Measurements from ENCODE around the gene LPCAT1. TPM values are rescaled to one million over a fixed set of nuclear protein-coding genes. Genes with fewer than 3 reads are reported as not detected.

LPCAT1 gene
- total and polyA plus RNA-seq, 2 experiments from 2014 or later = 78.0 to 255 TPM

DNA sequence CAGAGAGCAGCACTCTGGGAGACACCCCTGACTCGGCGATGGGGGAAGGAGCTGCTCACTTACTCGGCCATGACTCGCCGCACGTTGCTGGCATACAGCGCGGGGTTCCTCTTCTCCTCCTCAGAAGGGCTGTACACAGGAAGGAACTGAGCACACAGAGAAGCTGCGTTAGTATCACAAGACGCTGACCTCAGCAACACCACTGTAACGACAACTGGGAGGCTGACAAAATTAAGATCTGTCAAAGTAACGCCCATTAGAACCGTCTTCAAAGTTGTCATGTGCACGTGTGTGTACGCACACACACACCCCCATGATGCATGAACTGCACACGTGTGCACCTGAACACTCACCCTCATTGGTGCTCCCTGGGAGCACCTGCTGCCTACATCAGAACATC, 46.4 kb downstream of the LPCAT1 start:
- Histone ChIP-seq H2AFZ (no peak overlapping the region), H3K9me2 (ENCODE audit: insufficient read depth) (no peaks in the 10 kb centered on the region), H4K20me1 (replicated peaks; ENCODE audit: insufficient read depth) (peaks cover 9% of the 10 kb centered on the region; the same call in 1 of the 2 replicates), H3K4me1 (ENCODE audit: insufficient read depth) (no peaks in the 10 kb centered on the region), H3K4me3 (no peak overlapping the region), H3K27ac (ENCODE audit: low read depth) (no peak overlapping the region), H3K27me3 (ENCODE audit: insufficient read depth) (no peaks in the 10 kb centered on the region), H3K4me2 (no peak overlapping the region), H3K36me3 (ENCODE audit: insufficient read depth) (peaks cover 28% of the 10 kb centered on the region), H3F3A (replicated peaks; ENCODE audit: low read depth) (peaks cover 12% of the 10 kb centered on the region; the same call in 1 of the 2 replicates), H3K79me2 (replicated peaks; ENCODE audit: insufficient read depth) (peaks cover 11% of the 10 kb centered on the region; the same call in 1 of the 2 replicates)
- TF ChIP-seq EZH2 (IDR thresholded peaks at IDR 0.05; ENCODE audit: low read depth, unreplicated experiment) = no peak
- no peak for TF ChIP-seq ZNF114 (CRISPR knock-in tag; IDR thresholded peaks at IDR 0.05)
- TF ChIP-seq, protein P1, sequence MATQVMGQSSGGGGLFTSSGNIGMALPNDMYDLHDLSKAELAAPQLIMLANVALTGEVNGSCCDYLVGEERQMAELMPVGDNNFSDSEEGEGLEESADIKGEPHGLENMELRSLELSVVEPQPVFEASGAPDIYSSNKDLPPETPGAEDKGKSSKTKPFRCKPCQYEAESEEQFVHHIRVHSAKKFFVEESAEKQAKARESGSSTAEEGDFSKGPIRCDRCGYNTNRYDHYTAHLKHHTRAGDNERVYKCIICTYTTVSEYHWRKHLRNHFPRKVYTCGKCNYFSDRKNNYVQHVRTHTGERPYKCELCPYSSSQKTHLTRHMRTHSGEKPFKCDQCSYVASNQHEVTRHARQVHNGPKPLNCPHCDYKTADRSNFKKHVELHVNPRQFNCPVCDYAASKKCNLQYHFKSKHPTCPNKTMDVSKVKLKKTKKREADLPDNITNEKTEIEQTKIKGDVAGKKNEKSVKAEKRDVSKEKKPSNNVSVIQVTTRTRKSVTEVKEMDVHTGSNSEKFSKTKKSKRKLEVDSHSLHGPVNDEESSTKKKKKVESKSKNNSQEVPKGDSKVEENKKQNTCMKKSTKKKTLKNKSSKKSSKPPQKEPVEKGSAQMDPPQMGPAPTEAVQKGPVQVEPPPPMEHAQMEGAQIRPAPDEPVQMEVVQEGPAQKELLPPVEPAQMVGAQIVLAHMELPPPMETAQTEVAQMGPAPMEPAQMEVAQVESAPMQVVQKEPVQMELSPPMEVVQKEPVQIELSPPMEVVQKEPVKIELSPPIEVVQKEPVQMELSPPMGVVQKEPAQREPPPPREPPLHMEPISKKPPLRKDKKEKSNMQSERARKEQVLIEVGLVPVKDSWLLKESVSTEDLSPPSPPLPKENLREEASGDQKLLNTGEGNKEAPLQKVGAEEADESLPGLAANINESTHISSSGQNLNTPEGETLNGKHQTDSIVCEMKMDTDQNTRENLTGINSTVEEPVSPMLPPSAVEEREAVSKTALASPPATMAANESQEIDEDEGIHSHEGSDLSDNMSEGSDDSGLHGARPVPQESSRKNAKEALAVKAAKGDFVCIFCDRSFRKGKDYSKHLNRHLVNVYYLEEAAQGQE (IDR thresholded peaks at IDR 0.05; ENCODE audit: unreplicated experiment) = no peak
- TF ChIP-seq, protein P2, sequence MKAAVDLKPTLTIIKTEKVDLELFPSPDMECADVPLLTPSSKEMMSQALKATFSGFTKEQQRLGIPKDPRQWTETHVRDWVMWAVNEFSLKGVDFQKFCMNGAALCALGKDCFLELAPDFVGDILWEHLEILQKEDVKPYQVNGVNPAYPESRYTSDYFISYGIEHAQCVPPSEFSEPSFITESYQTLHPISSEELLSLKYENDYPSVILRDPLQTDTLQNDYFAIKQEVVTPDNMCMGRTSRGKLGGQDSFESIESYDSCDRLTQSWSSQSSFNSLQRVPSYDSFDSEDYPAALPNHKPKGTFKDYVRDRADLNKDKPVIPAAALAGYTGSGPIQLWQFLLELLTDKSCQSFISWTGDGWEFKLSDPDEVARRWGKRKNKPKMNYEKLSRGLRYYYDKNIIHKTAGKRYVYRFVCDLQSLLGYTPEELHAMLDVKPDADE (IDR thresholded peaks at IDR 0.05) = no peak
- no peak for TF ChIP-seq NANOG (IDR thresholded peaks at IDR 0.05; ENCODE audit: borderline replicate concordance)
- TF ChIP-seq EZH2phosphoT487 (IDR thresholded peaks at IDR 0.05; ENCODE audit: unreplicated experiment) = no peak
- Mint-ChIP-seq H3K9me3 (no peaks in the 10 kb centered on the region; the same call in 2 of the 3 replicates), H3K4me1 (peaks cover 5% of the 10 kb centered on the region; the same call in 1 of the 3 replicates), H3K27me3 (ENCODE audit: insufficient read depth, low read depth, poor library complexity) (peaks cover 16% of the 10 kb centered on the region), H3K4me3 (no peak overlapping the region), H3K36me3 (ENCODE audit: low read depth) (peaks cover 71% of the 10 kb centered on the region), H3K27ac (no peak overlapping the region)
- ATAC-seq = no peak
- no peak for DNase-seq (ENCODE audit: low spot score)

- H3K4me3 ChIP-seq = no peak overlapping the region
- H3K4me1 ChIP-seq (ENCODE audit: insufficient read depth) = no peaks in the 10 kb centered on the region
- ATAC-seq (no peak), DNase-seq (ENCODE audit: low spot score) (no peak)
- Mint-ChIP-seq H3K4me1 (peaks cover 5% of the 10 kb centered on the region; the same call in 1 of the 3 replicates), H3K9me3 (no peaks in the 10 kb centered on the region; the same call in 2 of the 3 replicates), H3K36me3 (ENCODE audit: low read depth) (peaks cover 75% of the 10 kb centered on the region), H3K27ac (0 out of 2 replicates have a peak overlapping the region, but pooled peaks have one; percentile 4), H3K4me3 (no peak overlapping the region), H3K27me3 (ENCODE audit: insufficient read depth, low read depth, poor library complexity) (peaks cover 16% of the 10 kb centered on the region)
- no peaks in the 10 kb centered on the region for H3K9me2 ChIP-seq (ENCODE audit: insufficient read depth)
- H2AFZ ChIP-seq = no peak overlapping the region
- no peaks in the 10 kb centered on the region for H3K27me3 ChIP-seq (ENCODE audit: insufficient read depth)
- H3F3A ChIP-seq (replicated peaks; ENCODE audit: low read depth) = peaks cover 14% of the 10 kb centered on the region; the same call in 1 of the 2 replicates
- H3K79me2 ChIP-seq (replicated peaks; ENCODE audit: insufficient read depth) = peaks cover 11% of the 10 kb centered on the region; the same call in 1 of the 2 replicates
- H3K4me2 ChIP-seq = no peak overlapping the region
- H3K27ac ChIP-seq (ENCODE audit: low read depth) = no peak overlapping the region
- peaks cover 9% of the 10 kb centered on the region; the same call in 1 of the 2 replicates for H4K20me1 ChIP-seq (replicated peaks; ENCODE audit: insufficient read depth)
- H3K36me3 ChIP-seq (ENCODE audit: insufficient read depth) = peaks cover 28% of the 10 kb centered on the region
- TF ChIP-seq EZH2 (IDR thresholded peaks at IDR 0.05; ENCODE audit: low read depth, unreplicated experiment) (no peak), JUNB (IDR thresholded peaks at IDR 0.05; ENCODE audit: unreplicated experiment) (no peak), EZH2phosphoT487 (IDR thresholded peaks at IDR 0.05; ENCODE audit: unreplicated experiment) (no peak), ZNF114 (CRISPR knock-in tag; IDR thresholded peaks at IDR 0.05) (no peak)
- TF ChIP-seq, protein P3, sequence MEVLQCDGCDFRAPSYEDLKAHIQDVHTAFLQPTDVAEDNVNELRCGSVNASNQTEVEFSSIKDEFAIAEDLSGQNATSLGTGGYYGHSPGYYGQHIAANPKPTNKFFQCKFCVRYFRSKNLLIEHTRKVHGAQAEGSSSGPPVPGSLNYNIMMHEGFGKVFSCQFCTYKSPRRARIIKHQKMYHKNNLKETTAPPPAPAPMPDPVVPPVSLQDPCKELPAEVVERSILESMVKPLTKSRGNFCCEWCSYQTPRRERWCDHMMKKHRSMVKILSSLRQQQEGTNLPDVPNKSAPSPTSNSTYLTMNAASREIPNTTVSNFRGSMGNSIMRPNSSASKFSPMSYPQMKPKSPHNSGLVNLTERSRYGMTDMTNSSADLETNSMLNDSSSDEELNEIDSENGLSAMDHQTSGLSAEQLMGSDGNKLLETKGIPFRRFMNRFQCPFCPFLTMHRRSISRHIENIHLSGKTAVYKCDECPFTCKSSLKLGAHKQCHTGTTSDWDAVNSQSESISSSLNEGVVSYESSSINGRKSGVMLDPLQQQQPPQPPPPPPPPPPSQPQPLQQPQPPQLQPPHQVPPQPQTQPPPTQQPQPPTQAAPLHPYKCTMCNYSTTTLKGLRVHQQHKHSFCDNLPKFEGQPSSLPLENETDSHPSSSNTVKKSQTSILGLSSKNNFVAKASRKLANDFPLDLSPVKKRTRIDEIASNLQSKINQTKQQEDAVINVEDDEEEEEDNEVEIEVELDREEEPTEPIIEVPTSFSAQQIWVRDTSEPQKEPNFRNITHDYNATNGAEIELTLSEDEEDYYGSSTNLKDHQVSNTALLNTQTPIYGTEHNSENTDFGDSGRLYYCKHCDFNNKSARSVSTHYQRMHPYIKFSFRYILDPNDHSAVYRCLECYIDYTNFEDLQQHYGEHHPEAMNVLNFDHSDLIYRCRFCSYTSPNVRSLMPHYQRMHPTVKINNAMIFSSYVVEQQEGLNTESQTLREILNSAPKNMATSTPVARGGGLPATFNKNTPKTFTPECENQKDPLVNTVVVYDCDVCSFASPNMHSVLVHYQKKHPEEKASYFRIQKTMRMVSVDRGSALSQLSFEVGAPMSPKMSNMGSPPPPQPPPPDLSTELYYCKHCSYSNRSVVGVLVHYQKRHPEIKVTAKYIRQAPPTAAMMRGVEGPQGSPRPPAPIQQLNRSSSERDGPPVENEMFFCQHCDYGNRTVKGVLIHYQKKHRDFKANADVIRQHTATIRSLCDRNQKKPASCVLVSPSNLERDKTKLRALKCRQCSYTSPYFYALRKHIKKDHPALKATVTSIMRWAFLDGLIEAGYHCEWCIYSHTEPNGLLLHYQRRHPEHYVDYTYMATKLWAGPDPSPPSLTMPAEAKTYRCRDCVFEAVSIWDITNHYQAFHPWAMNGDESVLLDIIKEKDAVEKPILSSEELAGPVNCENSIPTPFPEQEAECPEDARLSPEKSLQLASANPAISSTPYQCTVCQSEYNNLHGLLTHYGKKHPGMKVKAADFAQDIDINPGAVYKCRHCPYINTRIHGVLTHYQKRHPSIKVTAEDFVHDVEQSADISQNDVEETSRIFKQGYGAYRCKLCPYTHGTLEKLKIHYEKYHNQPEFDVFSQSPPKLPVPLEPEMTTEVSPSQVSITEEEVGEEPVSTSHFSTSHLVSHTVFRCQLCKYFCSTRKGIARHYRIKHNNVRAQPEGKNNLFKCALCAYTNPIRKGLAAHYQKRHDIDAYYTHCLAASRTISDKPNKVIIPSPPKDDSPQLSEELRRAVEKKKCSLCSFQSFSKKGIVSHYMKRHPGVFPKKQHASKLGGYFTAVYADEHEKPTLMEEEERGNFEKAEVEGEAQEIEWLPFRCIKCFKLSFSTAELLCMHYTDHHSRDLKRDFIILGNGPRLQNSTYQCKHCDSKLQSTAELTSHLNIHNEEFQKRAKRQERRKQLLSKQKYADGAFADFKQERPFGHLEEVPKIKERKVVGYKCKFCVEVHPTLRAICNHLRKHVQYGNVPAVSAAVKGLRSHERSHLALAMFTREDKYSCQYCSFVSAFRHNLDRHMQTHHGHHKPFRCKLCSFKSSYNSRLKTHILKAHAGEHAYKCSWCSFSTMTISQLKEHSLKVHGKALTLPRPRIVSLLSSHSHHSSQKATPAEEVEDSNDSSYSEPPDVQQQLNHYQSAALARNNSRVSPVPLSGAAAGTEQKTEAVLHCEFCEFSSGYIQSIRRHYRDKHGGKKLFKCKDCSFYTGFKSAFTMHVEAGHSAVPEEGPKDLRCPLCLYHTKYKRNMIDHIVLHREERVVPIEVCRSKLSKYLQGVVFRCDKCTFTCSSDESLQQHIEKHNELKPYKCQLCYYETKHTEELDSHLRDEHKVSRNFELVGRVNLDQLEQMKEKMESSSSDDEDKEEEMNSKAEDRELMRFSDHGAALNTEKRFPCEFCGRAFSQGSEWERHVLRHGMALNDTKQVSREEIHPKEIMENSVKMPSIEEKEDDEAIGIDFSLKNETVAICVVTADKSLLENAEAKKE (CRISPR knock-in tag; IDR thresholded peaks at IDR 0.05) = no peak
Measured at GRCh38 chr5:1476967-1477310, 46.8 kb downstream of the LPCAT1 start.

All from GM23338 (cell line).